Kidney epithelial cell (primary cell): Measurements from ENCODE around the gene PNPLA6. TPM values are rescaled to one million over a fixed set of nuclear protein-coding genes. Genes with fewer than 3 reads are reported as not detected.

Experiments
- DNase-seq: peaks from one replicate; pipeline ENCODE4 v3.0.0-alpha.2; 2010; ENCODE audit warnings: low read depth
- H3K27me3 ChIP-seq: 2 replicates; pipeline ENCODE4 v1.6.0; 2011; ENCODE audit warnings: low read length; ENCODE audit not compliant: control insufficient read depth, insufficient read depth
- H3K36me3 ChIP-seq: 2 replicates; pipeline ENCODE4 v1.5.1; 2011; ENCODE audit warnings: low read length; ENCODE audit not compliant: control insufficient read depth, insufficient read depth
- H3K4me3 ChIP-seq: 2 replicates; pipeline ENCODE4 v1.5.1; 2011; ENCODE audit warnings: low read depth, mild to moderate bottlenecking, control low read depth, low read length
- total RNA-seq: library from RNA; depleted of rRNA; stranded (reverse); fragments of >200 nt; gene quantifications from 2 replicates; pipeline ENCODE4 v1.2.3, GENCODE V29; 2015
- TF ChIP-seq, protein P1 (sequence below): IDR thresholded peaks from 2 replicates; pipeline ENCODE4 v1.5.1; 2011; ENCODE audit warnings: mild to moderate bottlenecking, moderate library complexity, low read length, control low read depth, inconsistent platforms; ENCODE audit not compliant: insufficient read depth, poor library complexity, severe bottlenecking

PNPLA6 gene
- total RNA-seq, 1 donor from 2014 or later, result 134 TPM

DNA sequence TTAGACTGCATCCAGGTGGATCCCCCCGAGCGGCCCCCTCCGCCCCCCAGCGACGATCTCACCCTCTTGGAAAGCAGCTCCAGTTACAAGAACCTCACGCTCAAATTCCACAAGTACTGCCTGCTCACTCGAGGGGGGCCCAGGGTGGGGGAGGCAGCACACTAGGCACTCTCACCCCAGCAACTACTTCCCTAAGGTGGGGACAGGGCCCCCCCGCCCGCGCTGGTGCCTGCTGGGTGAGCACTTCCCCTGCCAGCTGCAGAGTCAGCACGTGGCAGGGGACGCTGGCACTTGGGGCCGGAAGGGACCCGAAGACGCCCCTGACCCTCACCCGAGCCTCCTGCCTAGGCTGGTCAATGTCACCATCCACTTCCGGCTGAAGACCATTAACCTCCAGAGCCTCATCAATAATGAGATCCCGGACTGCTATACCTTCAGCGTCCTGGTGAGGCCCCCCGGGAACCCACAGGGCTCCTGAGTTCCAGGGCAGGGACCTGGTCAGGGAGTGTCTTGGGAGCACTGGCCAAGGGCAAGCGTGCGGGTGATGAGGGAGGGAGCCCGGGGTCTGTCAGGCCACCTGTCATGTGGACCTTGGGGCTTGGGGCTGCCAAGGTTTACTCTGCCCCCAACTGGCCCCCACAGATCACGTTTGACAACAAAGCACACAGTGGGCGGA is 7.9 kb upstream of the PNPLA6 start:
- no peaks in the 10 kb centered on the region for H3K36me3 ChIP-seq
- DNase-seq, result no peak
- H3K27me3 ChIP-seq, result no peaks in the 10 kb centered on the region
- TF ChIP-seq, protein P1, sequence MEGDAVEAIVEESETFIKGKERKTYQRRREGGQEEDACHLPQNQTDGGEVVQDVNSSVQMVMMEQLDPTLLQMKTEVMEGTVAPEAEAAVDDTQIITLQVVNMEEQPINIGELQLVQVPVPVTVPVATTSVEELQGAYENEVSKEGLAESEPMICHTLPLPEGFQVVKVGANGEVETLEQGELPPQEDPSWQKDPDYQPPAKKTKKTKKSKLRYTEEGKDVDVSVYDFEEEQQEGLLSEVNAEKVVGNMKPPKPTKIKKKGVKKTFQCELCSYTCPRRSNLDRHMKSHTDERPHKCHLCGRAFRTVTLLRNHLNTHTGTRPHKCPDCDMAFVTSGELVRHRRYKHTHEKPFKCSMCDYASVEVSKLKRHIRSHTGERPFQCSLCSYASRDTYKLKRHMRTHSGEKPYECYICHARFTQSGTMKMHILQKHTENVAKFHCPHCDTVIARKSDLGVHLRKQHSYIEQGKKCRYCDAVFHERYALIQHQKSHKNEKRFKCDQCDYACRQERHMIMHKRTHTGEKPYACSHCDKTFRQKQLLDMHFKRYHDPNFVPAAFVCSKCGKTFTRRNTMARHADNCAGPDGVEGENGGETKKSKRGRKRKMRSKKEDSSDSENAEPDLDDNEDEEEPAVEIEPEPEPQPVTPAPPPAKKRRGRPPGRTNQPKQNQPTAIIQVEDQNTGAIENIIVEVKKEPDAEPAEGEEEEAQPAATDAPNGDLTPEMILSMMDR, result no peak
- H3K4me3 ChIP-seq, result no peak overlapping the region

DNA sequence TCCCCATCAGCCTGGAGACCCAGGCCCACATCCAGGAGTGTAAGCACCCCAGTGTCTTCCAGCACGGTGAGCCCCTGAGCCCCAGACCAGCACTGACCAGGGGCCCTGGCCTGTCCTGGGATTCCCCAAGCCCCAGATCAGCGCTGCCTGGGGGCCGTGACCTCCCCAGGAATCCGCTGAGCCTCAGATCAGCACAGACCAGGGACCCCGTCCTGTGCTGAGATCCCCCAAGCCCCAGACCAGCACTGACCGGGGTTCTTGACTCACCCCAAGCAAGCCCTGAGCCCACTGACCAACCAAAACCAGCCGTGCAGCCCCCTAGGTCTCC is 7.4 kb upstream of the PNPLA6 start:
- H3K27me3 ChIP-seq, result no peaks in the 10 kb centered on the region
- H3K36me3 ChIP-seq, result no peaks in the 10 kb centered on the region
- no peak for DNase-seq
- TF ChIP-seq, protein P1, result no peak
- H3K4me3 ChIP-seq, result no peak overlapping the region

DNA sequence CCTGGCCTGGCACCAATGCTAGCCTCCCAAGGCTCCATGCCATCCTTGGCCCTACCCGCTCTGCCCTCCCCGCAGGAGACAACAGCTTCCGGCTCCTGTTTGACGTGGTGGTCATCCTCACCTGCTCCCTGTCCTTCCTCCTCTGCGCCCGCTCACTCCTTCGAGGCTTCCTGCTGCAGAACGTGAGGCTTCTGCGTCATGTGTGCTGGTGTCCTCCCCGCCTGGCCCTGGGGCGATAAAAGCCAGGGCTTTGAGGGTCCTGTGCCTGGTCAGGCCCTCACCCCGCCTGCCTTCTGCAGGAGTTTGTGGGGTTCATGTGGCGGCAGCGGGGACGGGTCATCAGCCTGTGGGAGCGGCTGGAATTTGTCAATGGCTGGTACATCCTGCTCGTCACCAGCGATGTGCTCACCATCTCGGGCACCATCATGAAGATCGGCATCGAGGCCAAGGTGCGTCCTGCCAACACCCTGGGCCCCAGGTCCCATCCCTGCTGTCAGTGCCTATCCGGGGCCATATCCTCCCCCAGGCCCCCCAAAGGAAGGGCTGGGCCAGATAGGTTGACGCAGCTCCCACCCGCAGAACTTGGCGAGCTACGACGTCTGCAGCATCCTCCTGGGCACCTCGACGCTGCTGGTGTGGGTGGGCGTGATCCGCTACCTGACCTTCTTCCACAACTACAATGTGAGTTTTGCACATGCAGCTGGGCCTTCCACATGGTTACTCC is 6.8 kb upstream of the PNPLA6 start:
- no peaks in the 10 kb centered on the region for H3K27me3 ChIP-seq
- no peaks in the 10 kb centered on the region for H3K36me3 ChIP-seq
- no peak for DNase-seq
- no peak overlapping the region for H3K4me3 ChIP-seq
- TF ChIP-seq, protein P1, result no peak

DNA sequence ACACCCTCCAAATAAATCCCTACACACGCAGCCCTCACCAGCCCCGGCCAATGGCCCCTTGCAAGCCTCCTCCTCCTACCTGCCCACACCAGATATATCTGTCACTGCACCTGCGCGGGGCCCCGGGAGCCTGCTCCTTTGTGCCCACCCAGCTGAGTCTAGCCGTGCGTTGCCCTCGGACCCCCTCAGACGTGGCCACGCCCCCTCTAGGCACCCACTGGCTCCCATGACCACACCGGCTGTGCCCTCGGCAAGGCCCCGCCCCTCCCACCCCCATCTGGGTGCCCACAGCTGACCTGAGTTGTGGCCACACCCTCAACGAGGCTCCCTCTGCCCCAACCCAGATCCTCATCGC is 6.3 kb upstream of the PNPLA6 start:
- Histone ChIP-seq H3K36me3 (no peaks in the 10 kb centered on the region), H3K4me3 (no peak overlapping the region), H3K27me3 (no peaks in the 10 kb centered on the region)
- TF ChIP-seq, protein P1, result no peak
- no peak for DNase-seq

DNA sequence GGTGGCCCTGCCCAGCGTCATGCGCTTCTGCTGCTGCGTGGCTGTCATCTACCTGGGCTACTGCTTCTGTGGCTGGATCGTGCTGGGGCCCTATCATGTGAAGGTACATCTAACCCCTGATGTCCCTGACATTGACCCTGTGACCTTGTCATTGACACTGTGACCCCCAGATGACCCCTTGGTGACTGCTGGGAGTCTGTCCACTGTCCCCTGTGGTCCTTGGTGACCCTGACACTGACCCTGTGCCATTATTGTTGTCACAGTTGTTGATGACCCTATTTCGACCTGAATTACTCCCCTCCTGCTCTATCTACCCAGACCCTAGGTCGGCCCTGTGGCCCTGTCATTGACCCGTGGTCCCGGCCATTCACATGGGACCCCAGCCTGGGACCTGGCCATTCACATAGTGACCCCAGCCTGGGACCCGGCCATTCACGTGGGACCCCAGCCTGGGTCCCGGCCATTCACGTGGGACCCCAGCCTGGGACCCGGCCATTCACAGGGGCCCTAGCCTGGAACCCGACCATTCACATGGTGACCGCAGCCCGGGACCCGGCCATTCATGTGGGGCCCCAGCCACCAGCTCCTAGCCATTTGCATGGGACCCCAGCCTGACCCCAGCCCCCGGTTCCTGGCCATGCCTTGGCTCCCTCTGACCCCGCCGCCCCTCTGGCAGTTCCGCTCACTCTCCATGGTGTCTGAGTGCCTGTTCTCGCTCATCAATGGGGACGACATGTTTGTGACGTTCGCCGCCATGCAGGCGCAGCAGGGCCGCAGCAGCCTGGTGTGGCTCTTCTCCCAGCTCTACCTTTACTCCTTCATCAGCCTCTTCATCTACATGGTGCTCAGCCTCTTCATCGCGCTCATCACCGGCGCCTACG is 5.7 kb upstream of the PNPLA6 start:
- Histone ChIP-seq H3K4me3 (no peak overlapping the region), H3K27me3 (no peaks in the 10 kb centered on the region), H3K36me3 (no peaks in the 10 kb centered on the region)
- DNase-seq, result no peak
- TF ChIP-seq, protein P1, result no peak
